Stimulated activated CD4-positive, alpha-beta T cell treated with anti-CD3 and anti-CD28 coated beads, Interleukin-2, amount 100 ng/mL, for 48 hours (primary cell): ENCODE results near the gene TMC6.

ENCODE experiments used
- DNase-seq, 2 donors: peaks; one replicate each; pipeline ENCODE4 v3.0.0-alpha.2; 2020

The TMC6 gene

DNA sequence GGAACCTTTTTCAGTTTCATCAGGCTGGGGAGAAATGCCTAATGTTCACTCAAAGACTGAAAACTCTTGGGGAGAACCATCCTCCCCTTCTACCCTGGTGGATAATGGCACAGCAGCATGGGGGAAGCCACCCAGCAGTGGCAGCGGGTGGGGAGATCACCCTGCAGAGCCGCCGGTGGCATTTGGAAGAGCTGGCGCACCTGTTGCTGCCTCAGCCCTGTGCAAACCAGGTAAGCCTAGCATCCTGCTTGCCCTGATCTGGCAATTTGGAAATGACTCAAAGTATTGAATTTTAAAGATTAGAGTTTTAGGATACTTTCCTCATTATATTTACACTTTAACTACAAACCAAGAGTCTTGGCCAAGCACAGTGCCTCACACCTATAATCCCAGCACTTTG lies 63.8 kb downstream of the TMC6 start:
- no peak for DNase-seq

DNA sequence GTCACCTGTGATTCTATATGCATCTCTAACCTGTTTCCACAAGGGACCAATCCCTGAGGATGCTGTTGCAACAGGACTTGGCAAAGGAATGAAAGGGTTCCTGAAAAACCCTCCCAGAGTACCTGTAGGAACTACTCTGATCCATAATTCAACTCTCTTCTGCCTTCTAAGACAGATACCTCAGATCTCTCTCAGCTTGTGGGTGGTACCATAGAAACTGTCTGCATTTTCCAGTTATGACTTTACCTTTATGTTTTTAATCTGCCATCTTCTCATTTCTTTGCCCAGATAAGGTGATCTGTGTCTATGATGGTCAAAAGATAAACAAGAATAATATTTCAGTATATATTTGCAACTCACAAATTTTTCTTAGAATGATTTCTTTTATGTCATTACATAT lies 65.1 kb downstream of the TMC6 start:
- DNase-seq = no peak

DNA sequence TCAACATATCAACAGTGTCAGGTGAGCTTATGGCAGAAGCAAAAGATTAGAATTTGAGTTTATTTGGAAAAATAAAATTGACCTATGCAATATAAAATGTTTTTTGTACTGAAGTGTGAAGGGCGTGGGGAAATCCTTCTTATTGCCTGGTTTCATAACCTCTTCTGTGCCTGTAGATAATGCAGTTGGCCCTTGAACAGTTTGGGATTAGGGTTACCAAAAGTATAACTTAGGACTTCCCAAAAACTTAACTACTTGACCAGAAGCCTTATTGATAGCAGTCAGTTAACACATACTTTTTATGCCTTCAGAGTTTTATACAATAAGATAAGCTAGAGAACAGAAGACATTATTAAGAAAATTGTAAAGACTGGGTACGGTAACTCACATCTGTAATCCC lies 66.0 kb downstream of the TMC6 start:
- no peak for DNase-seq
